ENCODE data around the gene ZNF521.

The ZNF521 gene

DNA sequence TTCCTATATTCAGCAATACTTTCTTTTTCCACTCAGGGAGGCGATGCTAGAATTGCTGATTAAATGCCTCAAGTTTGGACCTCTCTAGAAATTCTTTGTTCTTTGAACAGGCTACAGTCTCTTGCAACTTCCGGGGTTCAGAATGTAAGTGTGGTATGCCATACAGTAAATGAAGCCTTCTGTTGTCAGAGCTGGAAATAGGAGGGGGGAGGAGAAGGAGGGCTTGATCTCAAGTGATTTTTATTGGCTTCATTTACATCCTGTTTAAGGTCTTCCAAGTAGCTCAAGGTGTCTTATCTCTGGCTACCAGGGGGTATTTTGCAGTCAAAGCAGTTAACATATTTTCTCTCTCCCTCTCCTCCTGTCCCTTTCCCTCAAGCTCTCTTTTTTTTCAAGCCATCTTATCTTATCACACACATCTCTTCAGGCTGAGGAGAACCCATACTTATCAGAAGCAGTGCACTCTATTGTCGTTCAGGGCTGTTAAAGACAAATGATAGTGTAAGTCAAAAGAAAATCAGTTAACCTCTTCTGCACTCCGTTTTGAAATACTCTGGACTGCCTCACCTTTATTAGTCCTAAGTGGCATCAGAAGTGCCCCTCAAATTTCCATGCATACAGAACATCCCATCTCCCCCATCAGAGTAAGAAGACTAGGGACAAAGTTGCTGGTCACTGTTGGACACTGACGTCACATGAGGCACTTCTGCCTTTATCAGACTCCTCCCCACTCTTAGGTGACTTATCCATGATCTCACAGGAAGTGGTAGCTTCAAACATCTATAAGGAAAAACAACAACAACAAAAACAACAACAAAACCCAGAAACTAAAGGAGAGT, 112.2 kb downstream of the ZNF521 start:
- peak; percentile 60 for DNase-seq (ENCODE audit: low read depth)
- TF ChIP-seq, protein P1, sequence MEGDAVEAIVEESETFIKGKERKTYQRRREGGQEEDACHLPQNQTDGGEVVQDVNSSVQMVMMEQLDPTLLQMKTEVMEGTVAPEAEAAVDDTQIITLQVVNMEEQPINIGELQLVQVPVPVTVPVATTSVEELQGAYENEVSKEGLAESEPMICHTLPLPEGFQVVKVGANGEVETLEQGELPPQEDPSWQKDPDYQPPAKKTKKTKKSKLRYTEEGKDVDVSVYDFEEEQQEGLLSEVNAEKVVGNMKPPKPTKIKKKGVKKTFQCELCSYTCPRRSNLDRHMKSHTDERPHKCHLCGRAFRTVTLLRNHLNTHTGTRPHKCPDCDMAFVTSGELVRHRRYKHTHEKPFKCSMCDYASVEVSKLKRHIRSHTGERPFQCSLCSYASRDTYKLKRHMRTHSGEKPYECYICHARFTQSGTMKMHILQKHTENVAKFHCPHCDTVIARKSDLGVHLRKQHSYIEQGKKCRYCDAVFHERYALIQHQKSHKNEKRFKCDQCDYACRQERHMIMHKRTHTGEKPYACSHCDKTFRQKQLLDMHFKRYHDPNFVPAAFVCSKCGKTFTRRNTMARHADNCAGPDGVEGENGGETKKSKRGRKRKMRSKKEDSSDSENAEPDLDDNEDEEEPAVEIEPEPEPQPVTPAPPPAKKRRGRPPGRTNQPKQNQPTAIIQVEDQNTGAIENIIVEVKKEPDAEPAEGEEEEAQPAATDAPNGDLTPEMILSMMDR (IDR thresholded peaks at IDR 0.05; ENCODE audit: low read length, missing control alignments), result no peak
- no peak overlapping the region for H3K4me3 ChIP-seq (replicated peaks; ENCODE audit: low read depth, low read length)

DNA sequence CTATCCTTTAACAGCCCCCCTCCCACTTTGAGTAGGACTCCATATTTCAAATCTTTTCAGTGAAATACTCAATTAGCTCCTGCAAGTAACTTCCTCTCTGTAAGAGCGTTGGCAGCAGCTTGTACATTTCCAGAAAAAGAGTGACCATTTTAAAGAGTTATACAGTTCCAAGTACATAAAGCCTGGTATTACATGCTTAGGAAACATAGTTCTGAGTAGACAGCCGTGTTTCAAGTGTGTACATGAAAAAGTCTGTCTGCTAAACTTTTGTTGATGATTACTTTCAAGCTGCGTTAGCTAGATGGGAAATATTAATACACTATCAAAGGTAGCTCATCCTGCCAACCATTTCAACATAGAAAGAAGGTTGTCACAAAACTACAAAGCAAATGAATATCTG, 112.8 kb downstream of the ZNF521 start:
- no peak for DNase-seq (ENCODE audit: low read depth)
- TF ChIP-seq, protein P1 (IDR thresholded peaks at IDR 0.05; ENCODE audit: low read length, missing control alignments), result no peak

DNA sequence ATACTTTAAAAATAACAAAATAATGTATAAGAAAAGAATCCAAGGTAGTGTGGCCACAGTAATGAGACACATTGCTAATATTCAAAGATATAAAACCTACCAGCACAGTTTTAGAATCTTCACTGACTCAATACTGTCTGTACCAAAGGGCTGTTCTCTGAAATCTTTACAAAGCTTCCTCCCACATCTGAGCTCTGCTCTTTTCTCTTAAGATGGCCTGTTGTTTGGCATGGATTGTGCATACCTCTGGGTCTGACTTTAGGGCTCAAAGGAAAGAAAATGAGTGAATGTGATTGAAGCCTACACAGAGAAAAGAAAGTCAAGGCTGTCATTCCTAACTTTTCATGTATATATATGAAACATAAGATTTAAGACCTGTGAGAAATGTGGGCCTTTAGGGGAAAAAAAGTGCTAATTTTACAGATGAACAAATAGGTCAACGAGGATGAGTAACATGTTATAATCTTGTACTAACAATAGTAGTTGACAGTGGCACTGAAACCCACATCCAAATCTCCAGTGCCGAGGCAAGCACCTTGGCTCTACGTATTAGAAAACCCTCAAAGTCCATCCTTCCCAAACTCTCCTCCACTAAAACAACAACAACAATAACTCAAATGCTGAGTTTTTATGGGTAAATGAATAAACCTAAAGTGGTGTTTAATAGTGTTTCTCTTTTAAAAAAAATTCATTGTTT, 114.2 kb downstream of the ZNF521 start:
- DNase-seq (ENCODE audit: low read depth), result no peak
- TF ChIP-seq, protein P1 (IDR thresholded peaks at IDR 0.05; ENCODE audit: low read length, missing control alignments), result no peak
- no peak overlapping the region for H3K4me3 ChIP-seq (replicated peaks; ENCODE audit: low read depth, low read length)

More for the DNA sequence above, 112.8 kb downstream of the ZNF521 start:
- no peak overlapping the region for H3K4me3 ChIP-seq (replicated peaks; ENCODE audit: low read depth, low read length)

DNA sequence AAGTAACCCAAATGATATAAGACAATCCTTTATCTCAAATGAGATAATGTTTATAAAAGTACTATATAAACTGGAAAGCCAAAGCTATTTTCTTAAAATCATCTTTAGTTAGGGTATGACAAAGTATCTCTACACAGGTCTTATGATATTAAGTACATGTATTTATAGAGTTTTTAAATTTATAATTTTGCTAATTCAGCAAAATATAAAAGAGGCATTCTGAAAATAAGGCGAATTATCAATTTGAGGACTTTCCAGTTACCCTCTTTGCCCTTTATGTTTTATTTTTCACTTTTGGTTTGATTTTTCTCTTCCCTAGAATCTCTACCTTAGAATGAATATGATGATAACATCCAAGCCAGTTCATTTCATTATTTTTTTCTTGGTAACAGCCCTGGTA, 115.2 kb downstream of the ZNF521 start:
- H3K4me3 ChIP-seq (replicated peaks; ENCODE audit: low read depth, low read length), result no peak overlapping the region
- TF ChIP-seq, protein P1 (IDR thresholded peaks at IDR 0.05; ENCODE audit: low read length, missing control alignments), result no peak
- no peak for DNase-seq (ENCODE audit: low read depth)

DNA sequence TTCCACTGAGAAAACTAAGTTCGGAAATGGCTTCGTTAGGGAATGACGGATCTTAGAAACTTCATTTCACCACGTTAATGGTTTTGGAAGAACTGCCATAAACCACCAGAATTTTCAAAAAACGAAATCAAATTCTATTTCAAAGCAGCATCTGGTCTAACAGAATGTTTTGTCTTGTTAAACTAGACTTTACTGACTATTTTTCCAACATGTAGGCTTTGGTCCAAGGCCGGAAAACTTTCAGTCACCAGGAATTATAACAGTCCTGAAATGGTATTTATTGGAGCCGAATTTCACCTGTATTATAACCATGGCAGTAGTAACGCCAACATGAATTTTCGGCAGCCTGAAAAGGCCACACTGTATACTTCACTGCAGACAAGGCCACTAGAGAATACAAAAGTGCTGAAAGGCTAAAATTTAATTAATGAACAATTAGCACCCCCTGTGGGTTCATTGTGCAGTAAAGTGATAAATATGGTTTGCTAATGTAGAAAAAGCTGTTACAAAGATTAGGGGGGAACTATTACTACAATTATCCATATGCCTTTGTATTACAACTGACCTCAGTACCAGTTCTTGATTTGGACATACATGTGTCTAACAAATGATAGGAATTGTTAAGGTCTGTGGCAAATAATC, 116.4 kb downstream of the ZNF521 start:
- TF ChIP-seq, protein P1 (IDR thresholded peaks at IDR 0.05; ENCODE audit: low read length, missing control alignments), result no peak
- no peak for DNase-seq (ENCODE audit: low read depth)
- no peak overlapping the region for H3K4me3 ChIP-seq (replicated peaks; ENCODE audit: low read depth, low read length)

DNA sequence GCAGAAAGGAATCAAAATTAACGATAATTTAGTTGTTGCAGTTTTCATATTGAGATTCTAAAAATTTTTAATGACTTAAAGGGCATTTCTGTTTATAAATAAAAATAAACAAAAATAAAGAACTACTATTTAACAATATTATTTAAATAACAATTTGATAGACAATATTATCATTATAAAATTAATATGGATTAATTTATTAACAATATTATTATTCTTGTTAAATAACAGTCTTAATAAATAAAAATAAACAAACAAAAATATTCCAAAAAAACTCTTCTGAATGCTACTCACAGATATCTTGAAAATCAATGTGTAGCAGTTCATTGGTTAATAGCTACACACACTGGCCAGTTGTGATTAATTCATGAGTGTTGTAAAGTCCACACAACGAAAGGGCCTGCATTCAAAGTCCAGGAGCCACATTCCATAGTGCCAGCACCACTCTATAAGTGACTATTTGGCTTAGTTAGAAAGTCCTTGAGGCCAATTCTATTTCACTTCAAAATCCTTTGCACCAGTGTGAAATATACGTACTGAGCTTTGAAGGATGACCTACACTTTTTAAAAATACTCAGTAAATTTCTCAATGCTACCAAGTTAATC, 117.1 kb downstream of the ZNF521 start:
- H3K4me3 ChIP-seq (replicated peaks; ENCODE audit: low read depth, low read length), result no peak overlapping the region
- DNase-seq (ENCODE audit: low read depth), result no peak
- TF ChIP-seq, protein P1 (IDR thresholded peaks at IDR 0.05; ENCODE audit: low read length, missing control alignments), result no peak

Data from fibroblast of pulmonary artery (primary cell).